ENCODE results near the gene PCBP3. TPM values are rescaled to one million over a fixed set of nuclear protein-coding genes. Genes with fewer than 3 reads are reported as not detected.

PCBP3 gene
- total RNA-seq, 1 experiment from 2014 or later: not detected

DNA sequence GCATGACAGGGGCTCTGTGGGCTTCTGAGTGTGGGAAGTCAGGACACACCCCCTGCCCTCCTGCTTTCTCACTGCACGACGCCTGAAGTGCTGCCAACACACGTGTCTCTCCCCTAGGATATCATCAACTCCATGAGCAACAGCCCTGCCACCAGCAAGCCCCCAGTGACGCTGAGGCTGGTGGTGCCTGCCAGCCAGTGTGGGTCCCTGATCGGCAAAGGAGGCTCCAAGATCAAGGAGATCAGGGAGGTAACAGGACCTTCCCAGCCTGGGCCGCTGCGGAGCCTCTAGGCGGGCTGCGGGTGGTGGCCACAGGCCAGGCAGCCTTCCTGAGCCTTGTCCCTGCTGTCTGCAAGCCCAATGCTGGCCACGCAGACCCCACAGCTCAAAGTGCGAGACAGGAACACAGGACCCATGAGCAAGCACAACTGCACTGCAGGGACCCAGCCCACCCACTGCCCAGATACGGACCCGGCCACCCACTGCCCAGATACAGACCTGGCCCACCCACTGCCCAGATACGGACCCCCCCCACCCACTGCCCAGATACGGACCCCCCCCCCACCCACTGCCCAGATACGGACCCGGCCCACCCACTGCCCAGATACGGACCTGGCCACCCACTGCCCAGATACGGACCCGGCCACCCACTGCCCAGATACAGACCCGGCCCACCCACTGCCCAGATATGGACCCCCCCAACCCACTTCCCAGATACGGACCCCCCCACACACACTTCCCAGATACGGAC, 265.9 kb downstream of the PCBP3 start:
- CTCF ChIA-PET: no interaction called here
- no peak for DNase-seq
- no peak overlapping the region for H3K4me2 ChIP-seq
- no peak overlapping the region for H2AFZ ChIP-seq
- no peak overlapping the region for H3K4me3 ChIP-seq
- peaks cover 5% of the 10 kb centered on the region for H3K4me1 ChIP-seq (replicated peaks; ENCODE audit: insufficient read depth)
- H3K9me2 ChIP-seq (ENCODE audit: insufficient read depth): no peaks in the 10 kb centered on the region
- no peaks in the 10 kb centered on the region for H3K9me3 ChIP-seq (ENCODE audit: insufficient read depth, low read depth)
- no peaks in the 10 kb centered on the region for H4K20me1 ChIP-seq (ENCODE audit: insufficient read depth)
- H3K27me3 ChIP-seq (ENCODE audit: insufficient read depth, low read depth): peaks cover 6% of the 10 kb centered on the region; the same call in 1 of the 2 replicates
- H3K36me3 ChIP-seq (ENCODE audit: low read depth): no peaks in the 10 kb centered on the region
- intact Hi-C loops (cut with micrococcal nuclease; ENCODE audit: unreplicated experiment): no loop called here
- H3F3A ChIP-seq (ENCODE audit: insufficient read depth, low read depth): no peaks in the 10 kb centered on the region
- H3K79me2 ChIP-seq (ENCODE audit: low read depth): no peaks in the 10 kb centered on the region
- TF ChIP-seq, protein P1, sequence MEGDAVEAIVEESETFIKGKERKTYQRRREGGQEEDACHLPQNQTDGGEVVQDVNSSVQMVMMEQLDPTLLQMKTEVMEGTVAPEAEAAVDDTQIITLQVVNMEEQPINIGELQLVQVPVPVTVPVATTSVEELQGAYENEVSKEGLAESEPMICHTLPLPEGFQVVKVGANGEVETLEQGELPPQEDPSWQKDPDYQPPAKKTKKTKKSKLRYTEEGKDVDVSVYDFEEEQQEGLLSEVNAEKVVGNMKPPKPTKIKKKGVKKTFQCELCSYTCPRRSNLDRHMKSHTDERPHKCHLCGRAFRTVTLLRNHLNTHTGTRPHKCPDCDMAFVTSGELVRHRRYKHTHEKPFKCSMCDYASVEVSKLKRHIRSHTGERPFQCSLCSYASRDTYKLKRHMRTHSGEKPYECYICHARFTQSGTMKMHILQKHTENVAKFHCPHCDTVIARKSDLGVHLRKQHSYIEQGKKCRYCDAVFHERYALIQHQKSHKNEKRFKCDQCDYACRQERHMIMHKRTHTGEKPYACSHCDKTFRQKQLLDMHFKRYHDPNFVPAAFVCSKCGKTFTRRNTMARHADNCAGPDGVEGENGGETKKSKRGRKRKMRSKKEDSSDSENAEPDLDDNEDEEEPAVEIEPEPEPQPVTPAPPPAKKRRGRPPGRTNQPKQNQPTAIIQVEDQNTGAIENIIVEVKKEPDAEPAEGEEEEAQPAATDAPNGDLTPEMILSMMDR (conservative IDR thresholded peaks at IDR 0.05): no peak
- no peak for TF ChIP-seq EZH2 (IDR thresholded peaks at IDR 0.05; ENCODE audit: low read depth)
- POLR2A ChIA-PET (ENCODE audit: unreplicated experiment): no interaction called here
- H3K27ac ChIP-seq: no peak overlapping the region
- no TSS peak for BruUV-seq (replicated peaks)

DNA sequence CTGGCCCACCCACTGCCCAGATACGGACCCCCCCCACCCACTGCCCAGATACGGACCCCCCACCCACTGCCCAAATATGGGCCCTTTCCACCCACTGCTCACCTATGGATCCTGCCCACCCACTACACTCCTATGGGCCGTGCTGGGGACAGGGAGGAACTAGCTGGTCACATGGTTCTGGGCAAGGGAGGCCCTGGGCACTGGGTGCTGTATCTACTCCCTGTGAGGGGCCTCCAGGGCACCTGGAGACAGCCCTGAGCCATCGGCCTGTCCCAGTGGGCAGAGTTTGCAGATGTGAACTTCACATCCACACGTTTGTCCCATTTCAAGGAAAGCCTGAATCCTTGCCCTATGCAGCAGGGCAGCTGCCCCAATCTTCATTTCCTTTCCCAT, 266.6 kb downstream of the PCBP3 start:
- DNase-seq: no peak
- POLR2A ChIA-PET (ENCODE audit: unreplicated experiment): no interaction called here
- Histone ChIP-seq H3K27ac (no peak overlapping the region), H3K9me2 (ENCODE audit: insufficient read depth) (no peaks in the 10 kb centered on the region), H3K4me2 (peak overlapping the region; percentile 16; the same call in 1 of the 2 replicates), H3K36me3 (ENCODE audit: low read depth) (no peaks in the 10 kb centered on the region), H3K9me3 (ENCODE audit: insufficient read depth, low read depth) (no peaks in the 10 kb centered on the region), H3F3A (ENCODE audit: insufficient read depth, low read depth) (peaks cover 3% of the 10 kb centered on the region; the same call in 1 of the 2 replicates), H2AFZ (no peak overlapping the region), H4K20me1 (ENCODE audit: insufficient read depth) (no peaks in the 10 kb centered on the region), H3K79me2 (ENCODE audit: low read depth) (no peaks in the 10 kb centered on the region), H3K4me1 (replicated peaks; ENCODE audit: insufficient read depth) (peaks cover 12% of the 10 kb centered on the region), H3K27me3 (ENCODE audit: insufficient read depth, low read depth) (peaks cover 6% of the 10 kb centered on the region; the same call in 1 of the 2 replicates), H3K4me3 (no peak overlapping the region)
- no TSS peak for BruUV-seq (replicated peaks)
- CTCF ChIA-PET: no interaction called here
- no peak for TF ChIP-seq EZH2 (IDR thresholded peaks at IDR 0.05; ENCODE audit: low read depth)
- TF ChIP-seq, protein P1 (conservative IDR thresholded peaks at IDR 0.05): no peak
- intact Hi-C loops (cut with micrococcal nuclease; ENCODE audit: unreplicated experiment): no loop called here

DNA sequence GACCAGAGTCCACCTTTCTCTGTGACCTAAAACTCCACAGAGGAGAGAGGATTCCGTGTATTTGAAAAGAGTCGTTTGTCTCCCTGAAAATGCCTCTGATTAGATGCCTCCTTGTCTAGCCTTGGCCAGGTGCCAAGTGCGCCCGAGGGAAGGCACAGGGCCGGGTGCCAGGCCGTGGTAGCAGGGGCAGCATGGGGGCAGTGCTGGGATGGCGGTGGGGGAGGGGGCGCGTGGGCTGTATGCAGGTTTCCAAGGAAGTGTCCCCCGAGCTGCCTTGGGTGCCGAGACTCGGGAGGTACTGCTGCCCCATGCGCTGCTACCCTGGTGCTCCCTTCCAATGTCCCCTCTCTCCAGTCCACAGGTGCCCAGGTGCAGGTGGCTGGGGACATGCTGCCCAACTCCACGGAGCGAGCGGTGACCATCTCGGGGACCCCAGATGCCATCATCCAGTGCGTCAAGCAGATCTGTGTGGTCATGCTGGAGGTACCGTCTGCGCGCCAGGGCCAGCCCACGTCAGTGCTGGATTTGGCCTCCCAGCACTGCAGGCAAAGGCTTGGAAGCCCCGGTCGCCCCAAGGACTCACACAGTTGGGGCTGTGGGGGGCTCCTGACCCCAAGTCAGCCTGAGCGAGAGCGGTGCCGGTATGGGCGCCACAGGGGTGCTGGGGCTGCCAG, 267.2 kb downstream of the PCBP3 start:
- H3F3A ChIP-seq (ENCODE audit: insufficient read depth, low read depth): peaks cover 8% of the 10 kb centered on the region; the same call in 1 of the 2 replicates
- H3K79me2 ChIP-seq (ENCODE audit: low read depth): no peaks in the 10 kb centered on the region
- CTCF ChIA-PET: no interaction called here
- intact Hi-C loops (cut with micrococcal nuclease; ENCODE audit: unreplicated experiment): no loop called here
- POLR2A ChIA-PET (ENCODE audit: unreplicated experiment): no interaction called here
- no peaks in the 10 kb centered on the region for H4K20me1 ChIP-seq (ENCODE audit: insufficient read depth)
- H3K4me1 ChIP-seq (replicated peaks; ENCODE audit: insufficient read depth): peaks cover 18% of the 10 kb centered on the region
- DNase-seq: no peak
- H3K27ac ChIP-seq: no peak overlapping the region
- no peaks in the 10 kb centered on the region for H3K36me3 ChIP-seq (ENCODE audit: low read depth)
- peak overlapping the region; percentile 16; the same call in 1 of the 2 replicates for H3K4me2 ChIP-seq
- H3K9me3 ChIP-seq (ENCODE audit: insufficient read depth, low read depth): no peaks in the 10 kb centered on the region
- no TSS peak for BruUV-seq (replicated peaks)
- H3K27me3 ChIP-seq (ENCODE audit: insufficient read depth, low read depth): peaks cover 6% of the 10 kb centered on the region; the same call in 1 of the 2 replicates
- no peaks in the 10 kb centered on the region for H3K9me2 ChIP-seq (ENCODE audit: insufficient read depth)
- no peak overlapping the region for H3K4me3 ChIP-seq
- TF ChIP-seq EZH2 (IDR thresholded peaks at IDR 0.05; ENCODE audit: low read depth): no peak
- TF ChIP-seq, protein P1 (conservative IDR thresholded peaks at IDR 0.05): no peak
- H2AFZ ChIP-seq: no peak overlapping the region
